ENCODE results near the gene RNPC3. TPM values are rescaled to one million over a fixed set of nuclear protein-coding genes. Genes with fewer than 3 reads are reported as not detected.

The RNPC3 gene
- polyA plus RNA-seq, 1 of the 3 experiments (the other 2 are of a cell fraction): 10.0 TPM

DNA sequence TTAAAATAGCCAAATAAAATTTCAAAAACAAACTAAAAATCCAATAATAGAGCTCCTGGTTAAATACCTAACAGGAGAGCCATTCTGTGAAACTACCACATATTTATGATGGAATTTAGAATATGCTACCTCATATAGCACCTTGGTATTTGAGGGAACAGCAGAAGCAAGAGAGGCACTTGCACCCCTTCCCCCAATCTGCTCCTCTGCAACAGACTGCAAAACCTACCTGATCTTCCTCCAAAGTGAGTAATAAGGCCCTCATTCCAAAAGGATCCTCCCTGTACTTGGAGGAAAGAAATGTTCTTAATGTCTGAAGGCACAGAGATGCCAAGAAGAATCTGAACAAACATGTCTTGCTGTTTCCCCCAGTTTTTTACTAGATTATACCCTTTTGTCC, 28.1 kb upstream of the RNPC3 start:
- H3K79me2 ChIP-seq (ENCODE audit: insufficient read depth): no peaks in the 10 kb centered on the region
- no peak overlapping the region for H2AFZ ChIP-seq (ENCODE audit: low read depth)
- ChIA-PET POLR2A (no interaction called here), CTCF (no interaction called here)
- H4K20me1 ChIP-seq (ENCODE audit: insufficient read depth): no peaks in the 10 kb centered on the region
- DNase-seq: no peak
- H3K27me3 ChIP-seq (ENCODE audit: insufficient read depth): no peaks in the 10 kb centered on the region
- no peaks in the 10 kb centered on the region for H3K9me3 ChIP-seq
- no peaks in the 10 kb centered on the region for H3K9me2 ChIP-seq
- TF ChIP-seq NFIC (IDR thresholded peaks at IDR 0.05; ENCODE audit: borderline replicate concordance): no peak
- TF ChIP-seq RAD21 (IDR thresholded peaks at IDR 0.05; ENCODE audit: low read length): no peak
- no peak overlapping the region for H3K4me2 ChIP-seq
- no peaks in the 10 kb centered on the region for H3K36me3 ChIP-seq (replicated peaks in 1 of 2; ENCODE audit: control insufficient read depth in 1 of 2, insufficient read depth in 2 of 2, low read length in 1 of 2)
- H3K27ac ChIP-seq (ENCODE audit: low read depth in 2 of 2, low read length in 1 of 2): no peak overlapping the region
- no peak overlapping the region for H3K4me3 ChIP-seq (ENCODE audit: low read depth in 2 of 2, low read length in 1 of 2)
- no peaks in the 10 kb centered on the region for H3K4me1 ChIP-seq (ENCODE audit: control insufficient read depth in 1 of 2, insufficient read depth in 2 of 2, low read depth in 1 of 2, low read length in 1 of 2)
- no peak overlapping the region for H3K9ac ChIP-seq
- peaks cover 16% of the 10 kb centered on the region for H3F3A ChIP-seq (replicated peaks; ENCODE audit: insufficient read depth)

DNA sequence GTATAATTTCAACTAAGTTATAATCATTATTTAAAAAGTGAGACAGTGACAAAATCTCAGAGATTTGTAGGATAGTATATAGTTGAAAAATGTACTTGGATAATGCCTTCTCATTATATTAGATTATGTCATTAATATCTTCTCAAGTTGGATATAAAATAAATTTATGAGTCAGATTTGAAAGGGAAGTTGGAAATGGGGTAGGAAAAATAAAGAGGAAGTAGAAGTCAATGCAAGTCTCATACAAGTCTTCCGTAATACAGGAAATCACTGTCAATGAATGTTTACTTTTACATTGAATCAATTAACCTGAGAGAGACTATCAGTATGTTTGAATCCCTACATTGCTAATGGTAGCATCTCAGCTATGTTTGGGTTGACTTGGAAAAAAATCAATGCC, 16.2 kb upstream of the RNPC3 start:
- no peak overlapping the region for H2AFZ ChIP-seq (ENCODE audit: low read depth)
- H3K79me2 ChIP-seq (ENCODE audit: insufficient read depth): no peaks in the 10 kb centered on the region
- no peak for DNase-seq
- WGBS (ENCODE audit: low lambda C conversion rate): 90% methylated on average over 1 of the region's 1 CpG
- no peak overlapping the region for H3K9ac ChIP-seq
- no peaks in the 10 kb centered on the region for H3K36me3 ChIP-seq (replicated peaks in 1 of 2; ENCODE audit: control insufficient read depth in 1 of 2, insufficient read depth in 2 of 2, low read length in 1 of 2)
- ChIA-PET POLR2A (no interaction called here), CTCF (no interaction called here)
- no peak overlapping the region for H3K4me3 ChIP-seq (ENCODE audit: low read depth in 2 of 2, low read length in 1 of 2)
- no peaks in the 10 kb centered on the region for H3K27me3 ChIP-seq (ENCODE audit: insufficient read depth)
- H4K20me1 ChIP-seq (ENCODE audit: insufficient read depth): no peaks in the 10 kb centered on the region
- H3K27ac ChIP-seq (ENCODE audit: low read depth in 2 of 2, low read length in 1 of 2): no peak overlapping the region
- no peaks in the 10 kb centered on the region for H3K9me3 ChIP-seq
- TF ChIP-seq, protein P1, sequence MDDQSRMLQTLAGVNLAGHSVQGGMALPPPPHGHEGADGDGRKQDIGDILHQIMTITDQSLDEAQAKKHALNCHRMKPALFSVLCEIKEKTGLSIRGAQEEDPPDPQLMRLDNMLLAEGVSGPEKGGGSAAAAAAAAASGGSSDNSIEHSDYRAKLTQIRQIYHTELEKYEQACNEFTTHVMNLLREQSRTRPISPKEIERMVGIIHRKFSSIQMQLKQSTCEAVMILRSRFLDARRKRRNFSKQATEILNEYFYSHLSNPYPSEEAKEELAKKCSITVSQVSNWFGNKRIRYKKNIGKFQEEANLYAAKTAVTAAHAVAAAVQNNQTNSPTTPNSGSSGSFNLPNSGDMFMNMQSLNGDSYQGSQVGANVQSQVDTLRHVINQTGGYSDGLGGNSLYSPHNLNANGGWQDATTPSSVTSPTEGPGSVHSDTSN (IDR thresholded peaks at IDR 0.05): no peak
- TF ChIP-seq SIN3A (IDR thresholded peaks at IDR 0.05; ENCODE audit: borderline replicate concordance, low read depth, low read length) (no peak), ELF1 (IDR thresholded peaks at IDR 0.05) (no peak), FOSL2 (IDR thresholded peaks at IDR 0.05; ENCODE audit: borderline replicate concordance, low read depth) (no peak), NFIC (IDR thresholded peaks at IDR 0.05; ENCODE audit: borderline replicate concordance) (no peak), NRF1 (IDR thresholded peaks at IDR 0.05; ENCODE audit: low read depth, low read length) (no peak), CHD2 (IDR thresholded peaks at IDR 0.05; ENCODE audit: low read length, partially characterized antibody) (no peak), FOXM1 (IDR thresholded peaks at IDR 0.05; ENCODE audit: low read depth) (no peak), GABPA (IDR thresholded peaks at IDR 0.05; ENCODE audit: low read depth) (no peak)
- TF ChIP-seq, protein P2, sequence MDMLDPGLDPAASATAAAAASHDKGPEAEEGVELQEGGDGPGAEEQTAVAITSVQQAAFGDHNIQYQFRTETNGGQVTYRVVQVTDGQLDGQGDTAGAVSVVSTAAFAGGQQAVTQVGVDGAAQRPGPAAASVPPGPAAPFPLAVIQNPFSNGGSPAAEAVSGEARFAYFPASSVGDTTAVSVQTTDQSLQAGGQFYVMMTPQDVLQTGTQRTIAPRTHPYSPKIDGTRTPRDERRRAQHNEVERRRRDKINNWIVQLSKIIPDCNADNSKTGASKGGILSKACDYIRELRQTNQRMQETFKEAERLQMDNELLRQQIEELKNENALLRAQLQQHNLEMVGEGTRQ (IDR thresholded peaks at IDR 0.05; ENCODE audit: borderline replicate concordance, low read depth, low read length): no peak
- H3K4me2 ChIP-seq: no peak overlapping the region
- no peaks in the 10 kb centered on the region for H3K4me1 ChIP-seq (ENCODE audit: control insufficient read depth in 1 of 2, insufficient read depth in 2 of 2, low read depth in 1 of 2, low read length in 1 of 2)
- H3F3A ChIP-seq (replicated peaks; ENCODE audit: insufficient read depth): no peaks in the 10 kb centered on the region
- H3K9me2 ChIP-seq: no peaks in the 10 kb centered on the region

DNA sequence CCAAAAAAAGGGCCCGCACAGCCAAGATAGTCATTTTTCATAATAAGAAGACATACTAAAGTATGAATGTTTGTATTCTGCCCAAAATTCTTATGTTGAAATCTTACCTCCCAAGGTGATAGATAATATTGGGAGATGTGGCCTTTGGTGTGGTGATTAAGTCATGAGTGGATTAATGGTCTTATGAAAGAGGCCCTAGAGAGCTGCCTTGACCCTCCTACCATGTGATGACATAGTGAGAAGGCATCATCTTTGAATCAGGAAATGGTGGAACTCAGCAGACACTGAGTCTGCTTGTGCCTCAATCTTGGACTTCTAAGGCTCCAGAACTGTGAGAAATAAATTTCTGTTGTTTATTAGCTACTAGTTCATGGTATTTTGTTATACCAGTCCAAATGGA, 11.8 kb upstream of the RNPC3 start:
- TF ChIP-seq, protein P3, sequence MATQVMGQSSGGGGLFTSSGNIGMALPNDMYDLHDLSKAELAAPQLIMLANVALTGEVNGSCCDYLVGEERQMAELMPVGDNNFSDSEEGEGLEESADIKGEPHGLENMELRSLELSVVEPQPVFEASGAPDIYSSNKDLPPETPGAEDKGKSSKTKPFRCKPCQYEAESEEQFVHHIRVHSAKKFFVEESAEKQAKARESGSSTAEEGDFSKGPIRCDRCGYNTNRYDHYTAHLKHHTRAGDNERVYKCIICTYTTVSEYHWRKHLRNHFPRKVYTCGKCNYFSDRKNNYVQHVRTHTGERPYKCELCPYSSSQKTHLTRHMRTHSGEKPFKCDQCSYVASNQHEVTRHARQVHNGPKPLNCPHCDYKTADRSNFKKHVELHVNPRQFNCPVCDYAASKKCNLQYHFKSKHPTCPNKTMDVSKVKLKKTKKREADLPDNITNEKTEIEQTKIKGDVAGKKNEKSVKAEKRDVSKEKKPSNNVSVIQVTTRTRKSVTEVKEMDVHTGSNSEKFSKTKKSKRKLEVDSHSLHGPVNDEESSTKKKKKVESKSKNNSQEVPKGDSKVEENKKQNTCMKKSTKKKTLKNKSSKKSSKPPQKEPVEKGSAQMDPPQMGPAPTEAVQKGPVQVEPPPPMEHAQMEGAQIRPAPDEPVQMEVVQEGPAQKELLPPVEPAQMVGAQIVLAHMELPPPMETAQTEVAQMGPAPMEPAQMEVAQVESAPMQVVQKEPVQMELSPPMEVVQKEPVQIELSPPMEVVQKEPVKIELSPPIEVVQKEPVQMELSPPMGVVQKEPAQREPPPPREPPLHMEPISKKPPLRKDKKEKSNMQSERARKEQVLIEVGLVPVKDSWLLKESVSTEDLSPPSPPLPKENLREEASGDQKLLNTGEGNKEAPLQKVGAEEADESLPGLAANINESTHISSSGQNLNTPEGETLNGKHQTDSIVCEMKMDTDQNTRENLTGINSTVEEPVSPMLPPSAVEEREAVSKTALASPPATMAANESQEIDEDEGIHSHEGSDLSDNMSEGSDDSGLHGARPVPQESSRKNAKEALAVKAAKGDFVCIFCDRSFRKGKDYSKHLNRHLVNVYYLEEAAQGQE (IDR thresholded peaks at IDR 0.05; ENCODE audit: low read depth, low read length): no peak
- TF ChIP-seq ELF1 (IDR thresholded peaks at IDR 0.05): no peak
- TF ChIP-seq TAF1 (IDR thresholded peaks at IDR 0.05; ENCODE audit: borderline replicate concordance, low read depth, low read length): no peak
- TF ChIP-seq FOSL2 (IDR thresholded peaks at IDR 0.05; ENCODE audit: borderline replicate concordance, low read depth): no peak
- H3K27ac ChIP-seq (ENCODE audit: low read depth in 2 of 2, low read length in 1 of 2): no peak overlapping the region
- no peak overlapping the region for H3K4me3 ChIP-seq (ENCODE audit: low read depth in 2 of 2, low read length in 1 of 2)
- H3K9ac ChIP-seq: no peak overlapping the region
- H3K4me2 ChIP-seq: no peak overlapping the region
- H4K20me1 ChIP-seq (ENCODE audit: insufficient read depth): no peaks in the 10 kb centered on the region
- DNase-seq: no peak
- no peaks in the 10 kb centered on the region for H3K27me3 ChIP-seq (ENCODE audit: insufficient read depth)
- no peaks in the 10 kb centered on the region for H3K36me3 ChIP-seq (replicated peaks in 1 of 2; ENCODE audit: control insufficient read depth in 1 of 2, insufficient read depth in 2 of 2, low read length in 1 of 2)
- ChIA-PET CTCF (interaction anchor here (1.2 to 2.5 kb wide), 6 partner anchors 9 to 414 kb away, joined by 3 to 15 read pairs (median 5); no protein-coding TSS in a partner anchor), POLR2A (no interaction called here)
- no peaks in the 10 kb centered on the region for H3K9me2 ChIP-seq
- peaks cover 19% of the 10 kb centered on the region for H3F3A ChIP-seq (replicated peaks; ENCODE audit: insufficient read depth)
- 91% methylated on average over 1 of the region's 1 CpG for WGBS (ENCODE audit: low lambda C conversion rate)
- H2AFZ ChIP-seq (ENCODE audit: low read depth): 0 out of 2 replicates have a peak overlapping the region, but pooled peaks have one; percentile 27
- H3K79me2 ChIP-seq (ENCODE audit: insufficient read depth): no peaks in the 10 kb centered on the region
- H3K9me3 ChIP-seq: no peaks in the 10 kb centered on the region
- H3K4me1 ChIP-seq (ENCODE audit: control insufficient read depth in 1 of 2, insufficient read depth in 2 of 2, low read depth in 1 of 2, low read length in 1 of 2): peaks cover 0 to 6% of the 10 kb centered on the region in 2 experiments; a peak in 1 of 4 replicates

Data from SK-N-SH (cell line).